ENCODE results near the gene CCNB2. TPM values are rescaled to one million over a fixed set of nuclear protein-coding genes. Genes with fewer than 3 reads are reported as not detected.

The CCNB2 gene
- total RNA-seq, 1 donor from 2014 or later = 12.8 TPM

- TF ChIP-seq, protein P1, sequence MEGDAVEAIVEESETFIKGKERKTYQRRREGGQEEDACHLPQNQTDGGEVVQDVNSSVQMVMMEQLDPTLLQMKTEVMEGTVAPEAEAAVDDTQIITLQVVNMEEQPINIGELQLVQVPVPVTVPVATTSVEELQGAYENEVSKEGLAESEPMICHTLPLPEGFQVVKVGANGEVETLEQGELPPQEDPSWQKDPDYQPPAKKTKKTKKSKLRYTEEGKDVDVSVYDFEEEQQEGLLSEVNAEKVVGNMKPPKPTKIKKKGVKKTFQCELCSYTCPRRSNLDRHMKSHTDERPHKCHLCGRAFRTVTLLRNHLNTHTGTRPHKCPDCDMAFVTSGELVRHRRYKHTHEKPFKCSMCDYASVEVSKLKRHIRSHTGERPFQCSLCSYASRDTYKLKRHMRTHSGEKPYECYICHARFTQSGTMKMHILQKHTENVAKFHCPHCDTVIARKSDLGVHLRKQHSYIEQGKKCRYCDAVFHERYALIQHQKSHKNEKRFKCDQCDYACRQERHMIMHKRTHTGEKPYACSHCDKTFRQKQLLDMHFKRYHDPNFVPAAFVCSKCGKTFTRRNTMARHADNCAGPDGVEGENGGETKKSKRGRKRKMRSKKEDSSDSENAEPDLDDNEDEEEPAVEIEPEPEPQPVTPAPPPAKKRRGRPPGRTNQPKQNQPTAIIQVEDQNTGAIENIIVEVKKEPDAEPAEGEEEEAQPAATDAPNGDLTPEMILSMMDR (IDR thresholded peaks at IDR 0.05; ENCODE audit: insufficient read depth, low read length, poor library complexity, severe bottlenecking) = no peak
- Histone ChIP-seq H3K27me3 (ENCODE audit: control insufficient read depth, insufficient read depth, low read length) (no peaks in the 10 kb centered on the region), H3K36me3 (ENCODE audit: control insufficient read depth, insufficient read depth, low read length) (peaks cover 2% of the 10 kb centered on the region), H3K4me3 (ENCODE audit: low read depth, low read length) (no peak overlapping the region)
- no peak for DNase-seq (ENCODE audit: low read depth)
Observed at GRCh38 chr15:59174151-59174834, 69.3 kb downstream of the CCNB2 start.

Other genes starting within 250 kb of the CCNB2 start
- gene SLTM, start 171.5 kb upstream of the CCNB2 start, total RNA-seq = 60.2 and 73.1 TPM in 2 replicates
- gene RNF111, start 117.5 kb upstream of the CCNB2 start, total RNA-seq = 15.3 and 18.0 TPM in 2 replicates
- not detected in 2 replicates for gene LDHAL6B, start 101.7 kb downstream of the CCNB2 start, total RNA-seq

Data from kidney epithelial cell (primary cell).